H1 (cell line): ENCODE measurements around the gene FAIM2. TPM values are rescaled to one million over a fixed set of nuclear protein-coding genes. Genes with fewer than 3 reads are reported as not detected.

Source experiments
- CTCF ChIA-PET: fragments of 300-600 bp; sonication (Branson Sonifier 250); formaldehyde crosslinking; loops from one replicate; lab custom pipeline; 2021; ENCODE audit not compliant: partially characterized antibody; lab: Charles Lee
- POLR2A ChIA-PET: fragments of 300-600 bp; sonication (Branson Sonifier 250); formaldehyde crosslinking; loops from one replicate; lab custom pipeline; 2021; ENCODE audit warnings: inconsistent platforms; ENCODE audit not compliant: partially characterized antibody; lab: Charles Lee
- DNase-seq, 2 experiments: peaks; one replicate each; pipeline versions ENCODE4 v3.0.0 to v3.0.0-alpha.2; 2010 to 2022; ENCODE audit warnings: low spot score in 2 of 2, low read depth in 1 of 2, mixed read lengths in 1 of 2
- FAIRE-seq: peaks from 2 replicates; lab custom pipeline; 2011; peaks lifted over from hg19 to GRCh38; lab: Jason Lieb, UNC
- H2AFZ ChIP-seq: 2 replicates; pipeline ENCODE4 v1.8.1; 2012; ENCODE audit warnings: low read length, inconsistent platforms
- H2AK5ac ChIP-seq: 2 replicates; pipeline ENCODE4 v1.6.1; 2013; ENCODE audit warnings: low read depth, low read length
- H2BK120ac ChIP-seq: replicated peaks from 2 replicates; pipeline ENCODE3; 2013; ENCODE audit warnings: low read depth, low read length, inconsistent platforms
- H2BK12ac ChIP-seq: 2 replicates; pipeline ENCODE4 v1.6.1; 2013; ENCODE audit warnings: low read depth, low read length
- H2BK15ac ChIP-seq: 2 replicates; pipeline ENCODE4 v1.6.1; 2013; ENCODE audit warnings: low read length
- H2BK20ac ChIP-seq: 2 replicates; pipeline ENCODE4 v1.6.1; 2013; ENCODE audit warnings: low read length
- H2BK5ac ChIP-seq: 2 replicates; pipeline ENCODE4 v1.6.1; 2013; ENCODE audit warnings: low read depth, low read length
- H3K14ac ChIP-seq: 2 replicates; pipeline ENCODE4 v1.6.1; 2013; ENCODE audit warnings: inconsistent platforms; ENCODE audit not compliant: insufficient read length
- H3K18ac ChIP-seq: 2 replicates; pipeline ENCODE4 v1.6.1; 2013; ENCODE audit warnings: low read length; ENCODE audit errors: extremely low read depth
- H3K23ac ChIP-seq: 2 replicates; pipeline ENCODE4 v1.6.1; 2013; ENCODE audit warnings: inconsistent platforms; ENCODE audit not compliant: insufficient read length
- H3K23me2 ChIP-seq: 2 replicates; pipeline ENCODE4 v1.6.1; 2013; ENCODE audit warnings: low read depth, low read length
- H3K27ac ChIP-seq: 2 replicates; pipeline ENCODE4 v1.6.1; 2011; ENCODE audit warnings: low read depth, low read length, inconsistent platforms
- H3K27me3 ChIP-seq, 4 experiments: replicated peaks in 1 of 4; 1 replicate in 1 of 4; 2 replicates in 3 of 4; pipeline versions ENCODE4 v1.6.1 to v1.8.1; 2011 to 2013; ENCODE audit warnings: low read length in 3 of 4, mild to moderate bottlenecking in 3 of 4, inconsistent platforms in 2 of 4, mixed read lengths in 2 of 4, moderate library complexity in 1 of 4; ENCODE audit not compliant: control insufficient read depth in 3 of 4, insufficient read depth in 3 of 4; ENCODE audit errors: extremely low read depth in 1 of 4
- H3K36me3 ChIP-seq, 4 experiments: 2 replicates each; pipeline versions ENCODE4 v1.6.1 to v1.8.1; 2011 to 2013; ENCODE audit warnings: mild to moderate bottlenecking in 4 of 4, low read length in 3 of 4, moderate library complexity in 2 of 4, control low read depth in 1 of 4, inconsistent platforms in 1 of 4; ENCODE audit not compliant: insufficient read depth in 4 of 4, control insufficient read depth in 2 of 4
- H3K4ac ChIP-seq: replicated peaks from 2 replicates; pipeline ENCODE3; 2013; ENCODE audit warnings: low read length, low read depth, mixed read lengths, inconsistent platforms; ENCODE audit not compliant: insufficient read length
- H3K4me1 ChIP-seq, 4 experiments: replicated peaks in 1 of 4; 1 replicate in 1 of 4; 2 replicates in 3 of 4; pipeline versions ENCODE4 v1.6.1 to v1.8.1; 2011 to 2013; ENCODE audit warnings: low read length in 3 of 4, inconsistent platforms in 2 of 4, mixed read lengths in 1 of 4; ENCODE audit not compliant: insufficient read depth in 4 of 4, control insufficient read depth in 3 of 4
- H3K4me2 ChIP-seq, 2 experiments: 2 replicates each; pipeline versions ENCODE4 v1.6.1 to v1.8.1; 2011 to 2013; ENCODE audit warnings: low read depth in 2 of 2, low read length in 2 of 2, control low read depth in 1 of 2, inconsistent platforms in 1 of 2, mild to moderate bottlenecking in 1 of 2; ENCODE audit not compliant: insufficient read depth in 1 of 2
- H3K4me3 ChIP-seq, 4 experiments: fragments of 200-600, 300-600 bp in 1 of 4; sonication (generic), shearing (Covaris generic), sonication (Bioruptor Twin) in 1 of 4; 2 replicates each; pipeline versions ENCODE4 v1.5.1 to v1.8.1; 2011 to 2016; ENCODE audit warnings: low read length in 4 of 4, low read depth in 3 of 4, control low read depth in 2 of 4, inconsistent platforms in 2 of 4, mild to moderate bottlenecking in 2 of 4, mixed read lengths in 1 of 4, moderate library complexity in 1 of 4; ENCODE audit not compliant: insufficient read depth in 2 of 4; ENCODE audit errors: extremely low read depth in 1 of 4
- H3K56ac ChIP-seq: replicated peaks from 2 replicates; pipeline ENCODE3; 2013; ENCODE audit warnings: low read depth, mild to moderate bottlenecking, mixed read lengths, low read length, inconsistent platforms; ENCODE audit not compliant: insufficient read length
- H3K79me1 ChIP-seq: 2 replicates; pipeline ENCODE4 v1.6.1; 2013; ENCODE audit warnings: low read depth, low read length, control low read depth
- H3K79me2 ChIP-seq, 2 experiments: 2 replicates each; pipeline versions ENCODE4 v1.6.1 to v1.8.1; 2012 to 2013; ENCODE audit warnings: low read length in 2 of 2, mild to moderate bottlenecking in 2 of 2, inconsistent platforms in 1 of 2; ENCODE audit not compliant: insufficient read depth in 2 of 2, control insufficient read depth in 1 of 2
- H3K9ac ChIP-seq, 4 experiments: replicated peaks in 1 of 4; 1 replicate in 1 of 4; 2 replicates in 3 of 4; pipeline versions ENCODE4 v1.6.1 to v1.8.1; 2011 to 2013; ENCODE audit warnings: low read depth in 3 of 4, low read length in 3 of 4, control low read depth in 2 of 4, mild to moderate bottlenecking in 2 of 4, moderate library complexity in 2 of 4, inconsistent platforms in 1 of 4; ENCODE audit errors: extremely low read depth in 1 of 4
- H3K9me3 ChIP-seq, 2 experiments: 2 replicates each; pipeline versions ENCODE4 v1.6.1 to v1.8.1; 2012 to 2013; ENCODE audit warnings: mild to moderate bottlenecking in 2 of 2, moderate library complexity in 2 of 2, control low read depth in 1 of 2, inconsistent platforms in 1 of 2, low read depth in 1 of 2, low read length in 1 of 2, mixed read lengths in 1 of 2; ENCODE audit not compliant: insufficient read depth in 2 of 2
- H4K20me1 ChIP-seq, 2 experiments: replicated peaks in 1 of 2; 2 replicates each; pipeline versions ENCODE3 to v1.8.1; 2011 to 2013; ENCODE audit warnings: inconsistent platforms in 2 of 2, low read length in 2 of 2, mild to moderate bottlenecking in 1 of 2; ENCODE audit not compliant: insufficient read depth in 2 of 2, control insufficient read depth in 1 of 2
- H4K5ac ChIP-seq: 2 replicates; pipeline ENCODE4 v1.6.1; 2013; ENCODE audit warnings: low read length, low read depth, mixed read lengths, inconsistent platforms; ENCODE audit not compliant: insufficient read length
- H4K8ac ChIP-seq: 2 replicates; pipeline ENCODE4 v1.8.0; 2013; ENCODE audit warnings: mild to moderate bottlenecking, moderate library complexity, low read length, inconsistent platforms; ENCODE audit not compliant: insufficient read depth; ENCODE audit errors: extremely low read depth
- H4K91ac ChIP-seq: replicated peaks from 2 replicates; pipeline ENCODE3; 2013; ENCODE audit warnings: low read length, mixed read lengths, inconsistent platforms; ENCODE audit not compliant: insufficient read length
- CHD2 ChIP-seq: IDR thresholded peaks from 2 replicates; pipeline ENCODE4 v1.6.1; 2012; ENCODE audit warnings: low read length, improper control_type of control experiment
- RXRA ChIP-seq: IDR thresholded peaks from 2 replicates; pipeline ENCODE4 v1.6.1; 2011; ENCODE audit warnings: low read depth, mild to moderate bottlenecking, low read length, moderate library complexity; ENCODE audit not compliant: insufficient read depth
- SAP30 ChIP-seq: fragments of 300-600 bp; sonication (generic); IDR thresholded peaks from 2 replicates; pipeline ENCODE4 v1.7.1; 2012; ENCODE audit warnings: low read length, moderate library complexity, mild to moderate bottlenecking, inconsistent platforms; ENCODE audit not compliant: insufficient read depth, insufficient replicate concordance
- SUZ12 ChIP-seq: fragments of 200-600 bp; sonication (generic); IDR thresholded peaks from 2 replicates; pipeline ENCODE4 v1.6.1; 2012; ENCODE audit warnings: mild to moderate bottlenecking, inconsistent platforms, low read length, moderate library complexity, mixed read lengths
- WGBS, 2 experiments: shearing (Covaris generic) in 1 of 2; methylation state at CpG; one replicate each; pipeline versions ENCODE4 v1.1.6 to v1.1.7; 2013 to 2015; ENCODE audit warnings: low lambda C conversion rate in 2 of 2, mixed read lengths in 2 of 2, inconsistent platforms in 1 of 2, low coverage in 1 of 2, missing lambda C conversion rate in 1 of 2; ENCODE audit not compliant: insufficient replicate concordance in 2 of 2, insufficient coverage in 1 of 2, insufficient read length in 1 of 2; ENCODE audit errors: extremely low coverage in 1 of 2, missing lambda C conversion rate in 1 of 2; 5-methylcytosine and 5-hydroxymethylcytosine counted together
- polyA plus RNA-seq, 7 experiments: library from polyadenylated mRNA; depleted of rRNA in 3 of 7; stranded (reverse) in 5 of 7; unstranded in 2 of 7; fragments of >200 nt in 5 of 7; fragments of 200-250 nt in 2 of 7; gene quantifications; 1 replicate in 5 of 7; 2 replicates in 1 of 7; 4 replicates in 1 of 7; pipeline versions ENCODE4 v1.2.1 to v1.2.3, GENCODE V29; 2011 to 2013; ENCODE audit warnings: missing spikeins in 2 of 7, mixed read lengths in 2 of 7
- total RNA-seq: library from RNA; stranded (reverse); fragmentation: NEBNext Ultra II Directional; extraction: Animal tissue kit (Norgen Biotek cat#: 25700); gene quantifications from 2 replicates; pipeline ENCODE4 v1.2.1, GENCODE V29; 2021
- TF ChIP-seq, protein P1 (sequence below): IDR thresholded peaks from 2 replicates; pipeline ENCODE4 v1.6.1; 2011; ENCODE audit warnings: low read depth, mild to moderate bottlenecking, low read length; ENCODE audit not compliant: insufficient read depth
- TF ChIP-seq, protein P2 (sequence below): IDR thresholded peaks from 2 replicates; pipeline ENCODE4 v1.6.1; 2012; ENCODE audit warnings: inconsistent platforms

FAIM2 gene
- total and polyA plus RNA-seq, 2 of the 8 experiments (the other 6 are each of a cell fraction or from before 2014, with no cell fraction given), result 0.89 to 1.3 TPM

DNA sequence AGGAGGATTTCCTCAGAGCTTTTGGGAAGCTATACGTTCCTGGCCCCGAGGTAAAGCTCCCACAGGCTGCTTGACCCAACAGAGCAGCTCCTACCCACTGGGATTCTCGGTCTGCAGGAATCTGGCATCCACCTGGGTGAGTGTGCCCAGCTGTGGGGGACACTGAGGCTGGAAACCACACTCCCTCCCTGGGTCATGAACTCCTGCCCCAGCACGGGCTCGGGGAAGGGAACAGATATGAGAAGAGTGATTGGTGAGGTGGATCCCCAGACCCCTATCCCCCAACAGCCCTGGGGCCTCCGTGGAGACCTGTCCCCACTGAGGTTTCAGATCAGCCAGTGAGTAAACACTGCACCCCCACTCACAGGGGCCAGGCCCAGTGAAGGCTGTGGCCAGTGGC is 3.3 kb downstream of the FAIM2 start:
- no peak for DNase-seq
- Histone ChIP-seq H2BK20ac (no peak overlapping the region), H4K20me1 (no peaks in the 10 kb centered on the region), H2AFZ (no peak overlapping the region), H3K36me3 (no peaks in the 10 kb centered on the region), H2BK12ac (no peak overlapping the region), H3K27me3 (peaks cover 0 to 25% (median 18%) of the 10 kb centered on the region in 4 experiments; a peak in 6 of 7 replicates), H2AK5ac (no peak overlapping the region), H3K4me2 (no peak overlapping the region), H3K18ac (no peak overlapping the region), H3K56ac (no peak overlapping the region), H2BK15ac (no peak overlapping the region), H3K23ac (no peak overlapping the region), H2BK5ac (no peak overlapping the region), H4K5ac (no peak overlapping the region), H3K27ac (no peak overlapping the region; the same call in 1 of the 2 replicates), H3K9me3 (no peaks in the 10 kb centered on the region), H4K8ac (no peak overlapping the region), H3K4me3 (no peak overlapping the region)
- 87% methylated on average over 6 of the region's 6 CpGs; no CpG with 5 or more reads in 1 of the 2 experiments for WGBS, 2 experiments
- CTCF ChIA-PET, result interaction anchor here (1.1 to 12.4 kb wide), 7 partner anchors 9 to 66 kb away, joined by 3 to 107 read pairs (median 7); no protein-coding TSS in a partner anchor
- TF ChIP-seq RXRA (no peak), SAP30 (no peak), CHD2 (no peak), SUZ12 (no peak)
- TF ChIP-seq, protein P1, sequence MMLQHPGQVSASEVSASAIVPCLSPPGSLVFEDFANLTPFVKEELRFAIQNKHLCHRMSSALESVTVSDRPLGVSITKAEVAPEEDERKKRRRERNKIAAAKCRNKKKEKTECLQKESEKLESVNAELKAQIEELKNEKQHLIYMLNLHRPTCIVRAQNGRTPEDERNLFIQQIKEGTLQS, result no peak
- TF ChIP-seq, protein P2, sequence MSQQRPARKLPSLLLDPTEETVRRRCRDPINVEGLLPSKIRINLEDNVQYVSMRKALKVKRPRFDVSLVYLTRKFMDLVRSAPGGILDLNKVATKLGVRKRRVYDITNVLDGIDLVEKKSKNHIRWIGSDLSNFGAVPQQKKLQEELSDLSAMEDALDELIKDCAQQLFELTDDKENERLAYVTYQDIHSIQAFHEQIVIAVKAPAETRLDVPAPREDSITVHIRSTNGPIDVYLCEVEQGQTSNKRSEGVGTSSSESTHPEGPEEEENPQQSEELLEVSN, result no peak
- TF ChIP-seq, all 59 proteins: peak for 0
- Histone ChIP-seq H4K91ac (no peak overlapping the region), H3K9ac (no peak overlapping the region), H3K23me2 (peaks cover 2% of the 10 kb centered on the region; the same call in 1 of the 2 replicates), H3K14ac (no peak overlapping the region), H3K4me1 (peaks cover 0 to 9% (median 1%) of the 10 kb centered on the region in 4 experiments; a peak in 5 of 7 replicates), H3K79me2 (no peaks in the 10 kb centered on the region), H2BK120ac (no peak overlapping the region), H3K4ac (no peak overlapping the region), H3K79me1 (no peaks in the 10 kb centered on the region)
- FAIRE-seq, result no peak
- POLR2A ChIA-PET, result interaction anchor here (0.8 to 1.6 kb wide), 2 partner anchors 9 to 11 kb away, joined by 3 to 8 read pairs; no protein-coding TSS in a partner anchor
